ENCODE results near the gene VEGFD. TPM values are rescaled to one million over a fixed set of nuclear protein-coding genes. Genes with fewer than 3 reads are reported as not detected.

The VEGFD gene
- total RNA-seq, 3 donors from 2014 or later (not counting 1 experiment from before 2014, with no cell fraction given): not detected

GRCh38 chrX:15413101-15413500 is 28.9 kb upstream of the VEGFD start:
- DNase-seq (no peak), ATAC-seq (no peak)
- Histone ChIP-seq H3K9me3 (ENCODE audit: control insufficient read depth, insufficient read depth, low read length) (no peaks in the 10 kb centered on the region), H3K27me3 (ENCODE audit: control insufficient read depth, insufficient read depth, low read length) (no peaks in the 10 kb centered on the region), H3K4me3 (ENCODE audit: low read length) (no peak overlapping the region), H3K4me1 (ENCODE audit: control insufficient read depth, insufficient read depth, low read length) (no peaks in the 10 kb centered on the region), H3K36me3 (ENCODE audit: control insufficient read depth, insufficient read depth, low read length) (no peaks in the 10 kb centered on the region), H3K27ac (ENCODE audit: low read length) (no peak overlapping the region)
- H3K9me3 Mint-ChIP-seq: peaks cover 2 to 3% of the 10 kb centered on the region in 2 donors
- peaks cover 0 to 31% of the 10 kb centered on the region in 2 donors for H3K27me3 Mint-ChIP-seq (ENCODE audit: low read depth in 2 of 2)
- no peaks in the 10 kb centered on the region for H3K36me3 Mint-ChIP-seq
- TF ChIP-seq, protein P1, sequence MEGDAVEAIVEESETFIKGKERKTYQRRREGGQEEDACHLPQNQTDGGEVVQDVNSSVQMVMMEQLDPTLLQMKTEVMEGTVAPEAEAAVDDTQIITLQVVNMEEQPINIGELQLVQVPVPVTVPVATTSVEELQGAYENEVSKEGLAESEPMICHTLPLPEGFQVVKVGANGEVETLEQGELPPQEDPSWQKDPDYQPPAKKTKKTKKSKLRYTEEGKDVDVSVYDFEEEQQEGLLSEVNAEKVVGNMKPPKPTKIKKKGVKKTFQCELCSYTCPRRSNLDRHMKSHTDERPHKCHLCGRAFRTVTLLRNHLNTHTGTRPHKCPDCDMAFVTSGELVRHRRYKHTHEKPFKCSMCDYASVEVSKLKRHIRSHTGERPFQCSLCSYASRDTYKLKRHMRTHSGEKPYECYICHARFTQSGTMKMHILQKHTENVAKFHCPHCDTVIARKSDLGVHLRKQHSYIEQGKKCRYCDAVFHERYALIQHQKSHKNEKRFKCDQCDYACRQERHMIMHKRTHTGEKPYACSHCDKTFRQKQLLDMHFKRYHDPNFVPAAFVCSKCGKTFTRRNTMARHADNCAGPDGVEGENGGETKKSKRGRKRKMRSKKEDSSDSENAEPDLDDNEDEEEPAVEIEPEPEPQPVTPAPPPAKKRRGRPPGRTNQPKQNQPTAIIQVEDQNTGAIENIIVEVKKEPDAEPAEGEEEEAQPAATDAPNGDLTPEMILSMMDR (IDR thresholded peaks at IDR 0.05): no peak
- intact Hi-C loops (cut with micrococcal nuclease): no loop called here
- H3K27ac Mint-ChIP-seq: no peak overlapping the region
- H3K4me3 Mint-ChIP-seq: no peak overlapping the region
- no peaks in the 10 kb centered on the region for H3K4me1 Mint-ChIP-seq
- WGBS (ENCODE audit: insufficient coverage): 94% methylated on average over 6 of the region's 6 CpGs

- intact Hi-C loops (cut with micrococcal nuclease): no loop called here
- no peaks in the 10 kb centered on the region for H3K4me1 ChIP-seq (ENCODE audit: control insufficient read depth, insufficient read depth, low read length)
- WGBS (ENCODE audit: insufficient coverage): no CpG with 5 or more reads among the region's 2 CpGs
- Mint-ChIP-seq H3K27ac (no peak overlapping the region), H3K36me3 (no peaks in the 10 kb centered on the region), H3K4me1 (no peaks in the 10 kb centered on the region), H3K9me3 (no peaks in the 10 kb centered on the region), H3K27me3 (ENCODE audit: low read depth in 2 of 2) (peaks cover 0 to 23% of the 10 kb centered on the region in 2 donors), H3K4me3 (no peak overlapping the region)
- no peak for ATAC-seq
- TF ChIP-seq, protein P1 (IDR thresholded peaks at IDR 0.05): no peak
- DNase-seq: no peak
- H3K9me3 ChIP-seq (ENCODE audit: control insufficient read depth, insufficient read depth, low read length): no peaks in the 10 kb centered on the region
- H3K27ac ChIP-seq (ENCODE audit: low read length): no peak overlapping the region
- no peaks in the 10 kb centered on the region for H3K27me3 ChIP-seq (ENCODE audit: control insufficient read depth, insufficient read depth, low read length)
- no peaks in the 10 kb centered on the region for H3K36me3 ChIP-seq (ENCODE audit: control insufficient read depth, insufficient read depth, low read length)
- no peak overlapping the region for H3K4me3 ChIP-seq (ENCODE audit: low read length)
Measured at GRCh38 chrX:15410947-15411346, 26.7 kb upstream of the VEGFD start.

GRCh38 chrX:15410430-15410829 is 26.2 kb upstream of the VEGFD start:
- H3K27me3 Mint-ChIP-seq (ENCODE audit: low read depth in 2 of 2): peaks cover 0 to 23% of the 10 kb centered on the region in 2 donors
- H3K27ac ChIP-seq (ENCODE audit: low read length): no peak overlapping the region
- H3K9me3 Mint-ChIP-seq: no peaks in the 10 kb centered on the region
- TF ChIP-seq, protein P1 (IDR thresholded peaks at IDR 0.05): no peak
- no peaks in the 10 kb centered on the region for H3K36me3 ChIP-seq (ENCODE audit: control insufficient read depth, insufficient read depth, low read length)
- no peak overlapping the region for H3K4me3 Mint-ChIP-seq
- no peak for DNase-seq
- no peaks in the 10 kb centered on the region for H3K36me3 Mint-ChIP-seq
- H3K27ac Mint-ChIP-seq: no peak overlapping the region
- no peaks in the 10 kb centered on the region for H3K4me1 Mint-ChIP-seq
- no peak overlapping the region for H3K4me3 ChIP-seq (ENCODE audit: low read length)
- no peak for ATAC-seq
- H3K9me3 ChIP-seq (ENCODE audit: control insufficient read depth, insufficient read depth, low read length): no peaks in the 10 kb centered on the region
- intact Hi-C loops (cut with micrococcal nuclease): no loop called here
- H3K27me3 ChIP-seq (ENCODE audit: control insufficient read depth, insufficient read depth, low read length): no peaks in the 10 kb centered on the region
- H3K4me1 ChIP-seq (ENCODE audit: control insufficient read depth, insufficient read depth, low read length): no peaks in the 10 kb centered on the region

DNA sequence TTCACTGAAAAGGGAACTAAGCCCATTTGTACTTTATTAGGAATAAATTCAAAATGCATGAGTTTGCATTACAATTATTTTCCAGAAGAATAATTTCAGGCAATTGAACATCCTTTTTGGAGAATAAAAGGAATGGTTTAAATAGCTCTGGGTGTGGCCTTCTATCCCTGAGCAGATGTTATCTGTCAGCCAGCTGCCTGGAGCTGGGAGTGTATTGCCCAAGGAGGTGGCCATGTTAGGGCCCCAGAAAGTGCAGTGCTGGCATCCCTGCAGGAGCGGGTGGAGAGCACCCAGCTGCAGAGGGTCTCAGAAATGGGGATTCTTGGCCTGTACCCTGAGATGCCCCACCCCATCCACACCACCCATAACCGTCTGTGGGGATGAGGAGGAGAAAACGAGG is 21.6 kb upstream of the VEGFD start:
- TF ChIP-seq, protein P1 (IDR thresholded peaks at IDR 0.05): no peak
- no peak for ATAC-seq
- H3K4me3 Mint-ChIP-seq: no peak overlapping the region
- H3K27me3 ChIP-seq (ENCODE audit: control insufficient read depth, insufficient read depth, low read length): no peaks in the 10 kb centered on the region
- H3K36me3 ChIP-seq (ENCODE audit: control insufficient read depth, insufficient read depth, low read length): no peaks in the 10 kb centered on the region
- H3K9me3 ChIP-seq (ENCODE audit: control insufficient read depth, insufficient read depth, low read length): no peaks in the 10 kb centered on the region
- H3K4me3 ChIP-seq (ENCODE audit: low read length): no peak overlapping the region
- no CpG with 5 or more reads among the region's 3 CpGs for WGBS (ENCODE audit: insufficient coverage)
- no peak overlapping the region for H3K27ac ChIP-seq (ENCODE audit: low read length)
- H3K27me3 Mint-ChIP-seq (ENCODE audit: low read depth in 2 of 2): peaks cover 0 to 16% of the 10 kb centered on the region in 2 donors
- intact Hi-C loops (cut with micrococcal nuclease): no loop called here
- no peaks in the 10 kb centered on the region for H3K9me3 Mint-ChIP-seq
- no peaks in the 10 kb centered on the region for H3K36me3 Mint-ChIP-seq
- no peaks in the 10 kb centered on the region for H3K4me1 Mint-ChIP-seq
- H3K27ac Mint-ChIP-seq: no peak overlapping the region
- no peak for DNase-seq
- H3K4me1 ChIP-seq (ENCODE audit: control insufficient read depth, insufficient read depth, low read length): no peaks in the 10 kb centered on the region
